Thyroid gland (tissue), 4 donors: ENCODE data around the gene TRAFD1. TPM values are rescaled to one million over a fixed set of nuclear protein-coding genes. Genes with fewer than 3 reads are reported as not detected.

ENCODE experiments used
- DNase-seq, 2 donors: peaks; one replicate each; pipeline ENCODE4 v3.0.0-alpha.2; 2019
- H3K27ac ChIP-seq, 3 donors: fragments of 200-600 bp; sonication (generic); 1 replicate in 2 of 3; 2 replicates in 1 of 3; pipeline ENCODE4 v1.5.1; 2016 to 2019; ENCODE audit warnings: mild to moderate bottlenecking in 1 of 3, moderate library complexity in 1 of 3
- H3K27me3 ChIP-seq: fragments of 200-600 bp; sonication (generic); one replicate; pipeline ENCODE4 v1.5.1; 2019
- H3K36me3 ChIP-seq, 2 donors: fragments of 200-600 bp; sonication (generic); one replicate each; pipeline ENCODE4 v1.5.1; 2016 to 2019
- H3K4me1 ChIP-seq, 2 donors: fragments of 200-600 bp; sonication (generic); one replicate each; pipeline ENCODE4 v1.5.1; 2017 to 2019
- H3K4me3 ChIP-seq, 3 donors: fragments of 200-600 bp; sonication (generic); replicated peaks in 1 of 3; 1 replicate in 2 of 3; 2 replicates in 1 of 3; pipeline ENCODE4 v1.5.1; 2016; ENCODE audit warnings: mild to moderate bottlenecking in 1 of 3
- H3K9me3 ChIP-seq: fragments of 200-600 bp; sonication (generic); one replicate; pipeline ENCODE4 v1.5.1; 2017
- POLR2A ChIP-seq, 2 donors: fragments of 450-650 bp; IDR thresholded peaks; one replicate each; pipeline ENCODE4 v1.6.1; 2017; ENCODE audit warnings: antibody characterized with exemption in 2 of 2, mild to moderate bottlenecking in 2 of 2, moderate library complexity in 1 of 2
- WGBS, 2 donors: methylation state at CpG; one replicate each; pipeline ENCODE4 v1.1.5; 2017; 5-methylcytosine and 5-hydroxymethylcytosine counted together
- intact Hi-C: fragments of 100-400 bp; cut with DNase I; formaldehyde crosslinking; loops from one replicate; pipeline ENCODE4 v1.15.1; 2023
- total RNA-seq, 4 donors: library from RNA; depleted of rRNA; stranded (reverse); fragments of >200 nt; gene quantifications; one replicate each; pipeline ENCODE4 v1.2.3, GENCODE V29; 2016
- TF ChIP-seq, protein P1 (sequence below), 6 experiments: fragments of 200-600 bp in 3 of 6; fragments of 450-650 bp in 3 of 6; sonication (generic) in 3 of 6; IDR thresholded peaks; one replicate each; pipeline ENCODE4 v1.5.1; 2016 to 2019; ENCODE audit warnings: antibody characterized with exemption in 6 of 6, mild to moderate bottlenecking in 2 of 6, inconsistent platforms in 1 of 6, moderate library complexity in 1 of 6

Gene TRAFD1
- total RNA-seq, 4 donors from 2014 or later, result 24.6 to 34.4 (median 27.9) TPM

DNA sequence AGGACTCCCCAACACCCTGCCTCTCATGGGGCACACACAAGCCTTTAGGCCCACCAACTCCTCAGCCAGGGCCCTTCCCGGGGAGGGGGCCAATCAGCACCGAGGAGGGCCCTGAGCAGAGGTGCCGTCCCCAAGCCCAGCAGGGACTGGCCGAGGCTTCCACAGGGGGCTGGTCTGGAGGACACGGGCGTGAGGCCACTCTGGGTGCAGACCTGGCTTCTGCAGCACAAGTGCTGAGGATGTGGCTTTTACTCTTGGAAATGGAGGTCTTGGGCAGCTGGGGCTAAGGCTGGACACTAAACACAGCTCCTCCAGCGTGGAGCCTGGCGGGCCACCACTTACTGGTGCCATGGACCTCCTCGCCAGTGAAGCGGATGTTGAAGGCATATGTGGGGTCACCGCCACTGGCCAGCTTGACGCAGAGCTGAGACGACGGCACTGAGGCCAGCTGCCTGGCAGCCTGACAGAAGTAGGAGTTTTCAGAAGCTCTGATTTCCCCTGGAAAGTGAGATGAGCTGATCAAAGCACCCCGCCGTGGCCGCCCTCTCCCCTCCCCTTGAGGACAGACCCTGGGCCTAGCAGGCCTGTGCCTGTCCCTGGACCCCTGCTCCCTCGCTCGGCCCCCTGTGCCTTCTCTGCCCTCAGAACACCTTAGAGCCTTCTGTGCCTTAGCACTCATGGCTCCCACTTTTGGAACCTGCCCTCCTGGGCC, 44.0 kb downstream of the TRAFD1 start:
- intact Hi-C loops, result no loop called here
- H3K4me3 ChIP-seq, result no peak overlapping the region
- H3K27ac ChIP-seq, result no peak overlapping the region
- TF ChIP-seq POLR2A (IDR thresholded peaks at IDR 0.05), result no peak
- TF ChIP-seq, protein P1, sequence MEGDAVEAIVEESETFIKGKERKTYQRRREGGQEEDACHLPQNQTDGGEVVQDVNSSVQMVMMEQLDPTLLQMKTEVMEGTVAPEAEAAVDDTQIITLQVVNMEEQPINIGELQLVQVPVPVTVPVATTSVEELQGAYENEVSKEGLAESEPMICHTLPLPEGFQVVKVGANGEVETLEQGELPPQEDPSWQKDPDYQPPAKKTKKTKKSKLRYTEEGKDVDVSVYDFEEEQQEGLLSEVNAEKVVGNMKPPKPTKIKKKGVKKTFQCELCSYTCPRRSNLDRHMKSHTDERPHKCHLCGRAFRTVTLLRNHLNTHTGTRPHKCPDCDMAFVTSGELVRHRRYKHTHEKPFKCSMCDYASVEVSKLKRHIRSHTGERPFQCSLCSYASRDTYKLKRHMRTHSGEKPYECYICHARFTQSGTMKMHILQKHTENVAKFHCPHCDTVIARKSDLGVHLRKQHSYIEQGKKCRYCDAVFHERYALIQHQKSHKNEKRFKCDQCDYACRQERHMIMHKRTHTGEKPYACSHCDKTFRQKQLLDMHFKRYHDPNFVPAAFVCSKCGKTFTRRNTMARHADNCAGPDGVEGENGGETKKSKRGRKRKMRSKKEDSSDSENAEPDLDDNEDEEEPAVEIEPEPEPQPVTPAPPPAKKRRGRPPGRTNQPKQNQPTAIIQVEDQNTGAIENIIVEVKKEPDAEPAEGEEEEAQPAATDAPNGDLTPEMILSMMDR (IDR thresholded peaks at IDR 0.05), result no peak
- peaks cover 29 to 38% of the 10 kb centered on the region in 2 donors for H3K36me3 ChIP-seq
- WGBS, 2 donors, result 95% methylated on average over 11 to 15 of the region's 19 CpGs
- H3K9me3 ChIP-seq, result no peaks in the 10 kb centered on the region
- H3K27me3 ChIP-seq, result no peaks in the 10 kb centered on the region
- H3K4me1 ChIP-seq, result no peaks in the 10 kb centered on the region
- no peak for DNase-seq

DNA sequence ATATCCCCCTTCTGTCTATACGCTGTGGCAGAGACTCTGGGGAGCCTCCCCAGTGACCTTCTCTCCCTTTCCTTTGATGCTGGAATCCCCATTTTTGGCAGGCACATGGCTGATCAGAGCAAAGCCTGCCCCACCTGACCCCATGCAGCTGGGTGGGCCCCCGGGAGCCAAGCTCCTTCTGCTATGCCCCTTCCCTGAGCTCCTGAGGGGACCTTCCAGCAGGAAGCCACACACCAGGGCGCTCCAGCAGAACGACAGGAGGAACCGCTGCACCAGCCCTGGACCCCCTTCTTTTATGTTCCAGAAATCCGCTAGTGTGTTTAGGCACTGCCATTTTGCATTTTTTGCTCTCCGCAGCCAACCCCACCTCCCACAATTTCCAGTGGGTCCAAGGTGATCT, 44.6 kb downstream of the TRAFD1 start:
- Histone ChIP-seq H3K4me3 (no peak overlapping the region), H3K27ac (no peak overlapping the region), H3K9me3 (no peaks in the 10 kb centered on the region), H3K36me3 (peaks cover 36 to 43% of the 10 kb centered on the region in 2 donors), H3K27me3 (no peaks in the 10 kb centered on the region), H3K4me1 (no peaks in the 10 kb centered on the region)
- 97% methylated on average over 7 of the region's 7 CpGs for WGBS, 2 donors
- TF ChIP-seq, protein P1 (IDR thresholded peaks at IDR 0.05), result no peak
- TF ChIP-seq POLR2A (IDR thresholded peaks at IDR 0.05), result no peak
- intact Hi-C loops, result no loop called here
- DNase-seq, result no peak

DNA sequence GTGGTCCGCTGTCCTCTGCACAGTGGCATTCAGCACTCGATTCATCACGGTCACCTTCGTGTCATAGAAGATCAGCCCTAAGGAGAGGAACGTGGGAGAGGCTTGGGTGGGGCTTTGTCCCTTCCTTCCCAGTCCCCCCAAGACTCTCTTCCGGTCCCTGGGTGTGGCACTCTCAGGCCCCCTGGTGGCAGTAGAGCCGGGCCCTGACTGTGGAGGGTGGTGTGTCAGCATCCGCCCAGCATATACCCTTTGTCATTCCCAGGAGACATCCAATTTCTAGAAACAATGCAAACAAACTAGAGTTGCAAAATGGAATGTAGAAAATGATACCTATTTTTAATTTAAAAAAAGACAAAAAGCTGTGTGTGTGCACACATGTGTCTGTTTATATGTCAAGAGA, 45.0 kb downstream of the TRAFD1 start:
- Histone ChIP-seq H3K4me1 (no peaks in the 10 kb centered on the region), H3K9me3 (no peaks in the 10 kb centered on the region), H3K4me3 (no peak overlapping the region), H3K27ac (no peak overlapping the region), H3K27me3 (no peaks in the 10 kb centered on the region), H3K36me3 (peaks cover 40 to 48% of the 10 kb centered on the region in 2 donors)
- no peak for DNase-seq
- intact Hi-C loops, result no loop called here
- TF ChIP-seq, protein P1 (IDR thresholded peaks at IDR 0.05), result peak in 2 of 6 experiments; percentile 9 to 16
- TF ChIP-seq POLR2A (IDR thresholded peaks at IDR 0.05), result no peak
- 70 to 80% methylated on average over 8 of the region's 8 CpGs for WGBS, 2 donors

DNA sequence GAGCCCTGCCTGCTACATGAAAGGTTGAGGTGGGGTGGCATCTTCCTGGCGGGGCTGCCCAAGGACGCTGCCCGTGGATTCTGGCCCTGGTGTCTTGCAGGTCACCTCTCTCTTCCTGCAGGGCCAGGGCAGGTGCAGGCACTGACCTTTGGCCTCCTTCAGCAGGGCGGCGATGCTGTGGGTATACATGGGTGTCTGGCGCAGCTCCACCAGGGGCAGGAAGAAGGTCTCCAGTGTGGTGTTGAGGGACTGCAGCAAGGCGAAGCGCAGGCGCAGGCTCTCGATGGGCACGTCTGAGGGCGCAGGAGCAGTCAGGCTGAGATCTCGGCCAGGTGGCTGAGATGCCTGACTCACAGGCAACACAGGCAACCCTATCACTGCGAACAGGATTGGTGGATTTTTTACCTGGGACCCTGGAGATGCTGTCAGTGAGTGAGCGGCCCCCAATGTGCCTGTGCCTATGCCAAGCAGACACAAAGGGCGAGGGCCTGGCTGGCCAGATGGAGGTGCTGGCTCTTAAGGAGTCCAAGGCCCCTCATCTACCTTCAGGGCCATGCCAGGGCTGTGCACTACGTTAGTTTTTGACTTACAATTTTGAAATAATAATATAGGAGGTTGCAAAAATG, 45.7 kb downstream of the TRAFD1 start:
- DNase-seq, result no peak
- peaks cover 42 to 52% of the 10 kb centered on the region in 2 donors for H3K36me3 ChIP-seq
- no peak overlapping the region for H3K27ac ChIP-seq
- TF ChIP-seq, protein P1 (IDR thresholded peaks at IDR 0.05), result no peak
- no peak for TF ChIP-seq POLR2A (IDR thresholded peaks at IDR 0.05)
- H3K4me3 ChIP-seq, result no peak overlapping the region
- no peaks in the 10 kb centered on the region for H3K4me1 ChIP-seq
- WGBS, 2 donors, result 95 to 97% methylated on average over 15 to 16 of the region's 17 CpGs
- no peaks in the 10 kb centered on the region for H3K9me3 ChIP-seq
- intact Hi-C loops, result no loop called here
- H3K27me3 ChIP-seq, result no peaks in the 10 kb centered on the region
